Activated T-cell treated with anti-CD3 and anti-CD28 coated beads, Interleukin-2, amount 50 U/mL, for 24 hours (primary cell): Measurements from ENCODE around the gene SLC35D1.
"Not testable (repeated sequence)": the region's sequence is repeated elsewhere in the genome, so short reads cannot be mapped to it uniquely, and the experiment has no call there.

ENCODE experiments used
- DNase-seq: peaks from one replicate; pipeline ENCODE4 v3.0.0-alpha.2; 2020
- H3K27ac Mint-ChIP-seq: 2 replicates; pipeline ENCODE4 v1.8.0; 2020; ENCODE audit warnings: mild to moderate bottlenecking, mixed read lengths
- H3K27me3 Mint-ChIP-seq: 2 replicates; pipeline ENCODE4 v1.8.0; 2020; ENCODE audit warnings: mixed read lengths
- H3K36me3 Mint-ChIP-seq: 2 replicates; pipeline ENCODE4 v1.8.0; 2020; ENCODE audit warnings: low read depth, mixed read lengths
- H3K4me1 Mint-ChIP-seq: 2 replicates; pipeline ENCODE4 v1.8.0; 2020; ENCODE audit warnings: low read depth, mixed read lengths
- H3K4me3 Mint-ChIP-seq: 2 replicates; pipeline ENCODE4 v1.8.0; 2020; ENCODE audit warnings: mild to moderate bottlenecking, moderate library complexity, mixed read lengths
- H3K9me3 Mint-ChIP-seq: 2 replicates; pipeline ENCODE4 v1.8.0; 2020; ENCODE audit warnings: mixed read lengths

SLC35D1 gene

DNA sequence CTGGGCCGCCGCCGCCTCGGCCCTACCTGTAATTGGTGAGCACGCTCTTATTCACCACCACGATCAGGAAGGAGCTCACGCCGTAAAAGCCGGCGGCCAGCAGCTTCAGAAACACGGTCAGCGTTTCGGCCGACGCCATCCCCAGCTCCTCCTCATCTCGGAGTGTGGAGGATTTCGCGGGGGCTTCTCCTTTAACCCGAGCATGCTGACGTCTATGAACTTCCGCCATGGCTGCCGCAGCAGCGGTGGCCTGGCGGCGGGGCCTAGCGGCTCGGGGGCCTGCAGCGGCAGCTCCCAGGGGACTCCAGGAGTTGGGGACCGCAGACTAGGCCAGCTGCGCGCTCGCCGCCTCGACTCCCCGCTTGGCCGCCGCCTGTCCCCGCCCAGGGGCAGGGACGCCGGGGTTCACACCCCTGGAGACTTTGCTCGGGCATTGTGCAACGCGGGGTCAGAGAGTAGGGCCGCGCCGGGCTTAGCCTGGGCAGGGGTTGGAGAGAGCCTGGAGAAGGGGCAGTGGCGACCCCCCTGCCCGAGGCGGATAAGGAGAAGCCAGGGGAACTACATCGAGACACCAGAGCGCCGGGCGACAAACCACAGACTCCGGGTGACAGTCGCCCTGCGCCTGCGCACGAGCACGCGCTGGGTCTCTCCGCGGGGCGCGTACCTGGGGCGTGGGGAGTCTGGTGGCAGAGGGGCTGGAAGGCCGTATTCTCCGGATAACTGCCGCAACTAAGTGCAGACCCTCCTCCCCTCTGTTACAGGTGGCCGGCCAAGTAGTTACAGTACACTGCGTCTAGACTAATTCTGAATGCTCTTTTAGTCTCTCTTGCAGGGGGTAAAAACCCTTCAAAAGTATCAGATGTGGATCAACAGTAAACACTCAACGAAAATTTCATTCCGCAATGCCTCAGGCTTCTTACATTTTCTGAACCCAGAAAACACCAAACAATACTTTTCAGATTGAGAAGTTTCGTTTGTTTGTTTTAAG, at the start of gene SLC35D1:
Gene SLC35D1, minus strand, starts transcription at position 364 of the 988 bp plus-strand sequence. Its CDS starts 135 bp downstream, at position 229.
- Mint-ChIP-seq H3K4me1 (peaks cover 26% of the 10 kb centered on the region), H3K36me3 (peaks cover 40% of the 10 kb centered on the region), H3K27me3 (no peaks in the 10 kb centered on the region), H3K27ac (peak within 1 kb of the TSS; percentile 95), H3K4me3 (peak within 1 kb of the TSS; percentile 80), H3K9me3 (no peaks in the 10 kb centered on the region)
- DNase-seq, result peak; percentile 87

DNA sequence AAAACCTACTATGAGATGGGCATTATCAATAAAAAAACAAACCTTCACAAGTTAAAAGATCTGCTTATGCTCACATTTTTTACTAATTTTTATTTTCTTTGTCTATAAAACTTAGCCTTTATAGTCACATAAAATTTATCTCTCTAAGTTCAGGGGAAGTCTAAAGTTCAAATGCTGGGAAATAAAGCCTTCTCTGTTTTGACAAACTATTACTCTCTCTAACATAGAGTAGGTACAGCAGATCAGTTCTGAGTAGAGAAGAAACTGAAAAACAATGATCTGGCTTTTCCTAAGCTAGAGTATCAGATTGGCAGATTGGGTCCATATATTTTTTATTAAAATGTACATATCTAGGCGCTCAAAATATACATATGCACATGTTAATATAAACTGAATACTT, 49.6 kb upstream of the SLC35D1 start:
- Mint-ChIP-seq H3K27me3 (no peaks in the 10 kb centered on the region), H3K4me3 (no peak overlapping the region), H3K4me1 (no peaks in the 10 kb centered on the region), H3K9me3 (no peaks in the 10 kb centered on the region), H3K27ac (no peak overlapping the region), H3K36me3 (no peaks in the 10 kb centered on the region)
- DNase-seq, result no peak

DNA sequence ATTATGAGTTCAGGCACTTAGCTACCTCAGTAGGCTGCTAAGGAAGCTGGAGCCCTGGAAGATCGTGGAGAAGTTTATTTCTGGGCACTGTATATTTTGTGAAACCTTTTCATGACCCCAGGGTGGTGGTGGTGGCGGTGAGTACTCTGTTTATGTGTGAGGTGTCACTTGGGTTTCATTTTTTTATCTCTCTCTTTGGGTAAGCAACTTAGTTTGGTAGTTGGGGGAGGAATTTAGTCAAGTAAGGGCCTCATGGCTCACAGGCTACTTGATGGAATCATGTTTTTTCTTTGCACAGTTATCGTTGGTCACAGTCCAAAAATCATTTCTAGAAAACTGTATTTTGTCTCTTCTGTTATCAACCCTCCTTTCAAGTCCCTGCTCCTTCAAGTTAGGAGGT, 46.9 kb upstream of the SLC35D1 start:
- Mint-ChIP-seq H3K9me3 (no peaks in the 10 kb centered on the region), H3K4me1 (no peaks in the 10 kb centered on the region), H3K27me3 (no peaks in the 10 kb centered on the region), H3K27ac (no peak overlapping the region), H3K36me3 (no peaks in the 10 kb centered on the region), H3K4me3 (no peak overlapping the region)
- DNase-seq, result no peak

DNA sequence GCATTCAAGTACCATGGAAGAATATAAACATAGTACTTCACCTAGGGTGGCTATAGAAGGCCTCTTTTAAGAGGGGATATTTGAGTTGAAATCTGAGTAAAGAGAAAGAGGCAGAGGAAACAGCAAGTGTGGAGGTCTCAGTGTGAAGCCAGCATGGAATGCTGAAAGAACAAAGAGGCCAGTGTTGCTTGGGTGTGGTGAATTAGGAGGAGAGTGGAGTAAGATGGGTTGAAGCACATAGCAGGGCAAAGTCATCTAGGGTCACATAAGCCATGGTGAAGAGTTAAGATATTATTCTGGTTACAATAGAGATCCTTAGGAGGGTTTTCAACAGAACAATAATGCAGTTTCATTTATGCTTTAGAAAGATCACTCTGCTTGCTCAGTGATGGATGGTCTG, 43.4 kb upstream of the SLC35D1 start:
- DNase-seq, result no peak
- H3K36me3 Mint-ChIP-seq, result no peaks in the 10 kb centered on the region
- no peak overlapping the region for H3K27ac Mint-ChIP-seq
- H3K4me1 Mint-ChIP-seq, result no peaks in the 10 kb centered on the region
- H3K9me3 Mint-ChIP-seq, result no peaks in the 10 kb centered on the region
- peaks cover 6% of the 10 kb centered on the region for H3K27me3 Mint-ChIP-seq
- no peak overlapping the region for H3K4me3 Mint-ChIP-seq

DNA sequence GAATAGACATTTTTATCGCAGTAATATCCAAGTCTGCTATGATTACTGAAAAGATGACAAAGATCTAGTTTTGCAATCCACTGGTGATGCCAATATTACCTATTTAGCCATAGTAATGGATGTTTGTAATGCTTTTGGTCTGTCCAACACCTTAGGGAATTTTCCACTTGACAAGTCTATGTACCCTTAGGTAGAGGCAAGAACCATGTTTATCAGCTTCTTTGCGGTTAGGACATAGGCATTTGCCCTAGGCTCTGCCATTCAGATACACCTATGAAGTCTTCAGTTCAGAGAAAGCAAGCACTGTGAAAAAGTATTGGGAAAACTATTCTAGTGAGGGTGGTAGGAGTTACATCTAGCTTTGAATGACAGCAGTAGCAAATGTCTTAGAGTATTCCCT, 40.2 kb upstream of the SLC35D1 start:
- no peak for DNase-seq
- no peak overlapping the region for H3K4me3 Mint-ChIP-seq
- H3K4me1 Mint-ChIP-seq, result no peaks in the 10 kb centered on the region
- peaks cover 6% of the 10 kb centered on the region for H3K27me3 Mint-ChIP-seq
- H3K36me3 Mint-ChIP-seq, result no peaks in the 10 kb centered on the region
- H3K9me3 Mint-ChIP-seq, result no peaks in the 10 kb centered on the region
- no peak overlapping the region for H3K27ac Mint-ChIP-seq

DNA sequence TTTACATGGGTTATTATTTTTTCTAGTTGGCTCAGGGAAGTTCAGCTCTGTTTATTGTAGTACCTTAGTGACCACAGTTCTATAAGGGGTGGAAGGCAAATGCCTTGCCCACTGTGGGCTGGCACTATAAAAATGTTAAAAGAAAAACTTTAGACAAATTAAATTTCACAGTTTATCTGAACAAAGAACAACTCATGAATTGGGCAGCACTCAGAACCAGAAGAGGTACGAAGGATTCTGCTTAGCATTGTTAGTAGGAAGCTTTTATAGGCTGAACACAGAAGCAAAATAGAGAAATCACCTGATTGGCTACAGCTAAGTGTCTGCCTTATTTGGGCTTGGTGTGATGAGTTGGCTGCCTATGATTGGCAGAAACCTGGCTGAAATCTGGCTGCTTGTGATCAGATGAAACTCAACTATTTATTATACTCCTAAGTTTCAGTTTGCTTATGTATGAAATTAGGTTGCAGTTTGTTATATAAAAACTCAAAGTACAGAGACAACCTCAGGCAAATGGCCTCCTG, 35.8 kb upstream of the SLC35D1 start:
- Mint-ChIP-seq H3K27ac (no peak overlapping the region), H3K4me1 (no peaks in the 10 kb centered on the region), H3K36me3 (no peaks in the 10 kb centered on the region), H3K4me3 (no peak overlapping the region), H3K9me3 (no peaks in the 10 kb centered on the region), H3K27me3 (peaks cover 3% of the 10 kb centered on the region)
- DNase-seq, result no peak

DNA sequence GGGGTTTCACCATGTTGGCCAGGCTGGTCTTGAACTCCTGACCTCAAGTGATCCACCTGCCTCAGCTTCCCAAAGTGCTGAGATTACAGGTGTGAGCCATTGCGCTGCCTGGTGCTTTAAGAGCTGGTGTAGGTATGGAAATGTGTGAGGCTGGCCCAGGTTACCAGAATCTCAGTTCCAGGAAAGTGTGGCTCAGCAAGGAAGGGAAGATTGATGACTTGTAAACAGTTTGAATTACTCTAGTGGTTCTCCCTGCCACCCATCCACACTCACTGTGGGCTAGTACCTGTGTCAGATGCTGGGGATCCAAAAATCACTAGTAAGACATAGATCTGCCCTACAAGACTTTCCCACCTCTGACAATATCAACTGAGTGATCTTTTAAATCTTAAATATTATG, 34.5 kb upstream of the SLC35D1 start:
- peaks cover 3% of the 10 kb centered on the region for H3K27me3 Mint-ChIP-seq
- no peaks in the 10 kb centered on the region for H3K36me3 Mint-ChIP-seq
- no peaks in the 10 kb centered on the region for H3K4me1 Mint-ChIP-seq
- no peaks in the 10 kb centered on the region for H3K9me3 Mint-ChIP-seq
- H3K4me3 Mint-ChIP-seq, result no peak overlapping the region
- DNase-seq, result no peak
- no peak overlapping the region for H3K27ac Mint-ChIP-seq

DNA sequence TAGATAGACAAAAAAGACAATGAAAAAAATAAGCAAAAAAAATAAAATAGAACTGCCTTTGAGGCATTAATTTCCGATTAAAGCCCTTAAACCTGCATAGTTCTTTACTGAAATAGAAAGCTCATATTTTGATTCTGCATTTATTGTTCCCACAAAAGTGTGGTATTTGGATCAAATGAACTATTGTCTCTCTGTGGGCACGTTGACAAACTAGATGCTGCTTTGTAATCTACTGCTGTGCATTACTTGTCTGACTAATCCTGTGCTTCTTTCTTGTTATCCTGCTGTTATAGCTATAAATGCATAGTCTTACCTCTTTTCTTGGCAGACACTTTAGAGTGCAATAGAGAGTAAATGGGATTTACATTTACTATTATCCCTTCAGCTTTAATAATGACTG, 31.4 kb upstream of the SLC35D1 start:
- Mint-ChIP-seq H3K36me3 (no peaks in the 10 kb centered on the region), H3K27ac (no peak overlapping the region), H3K4me3 (no peak overlapping the region), H3K27me3 (no peaks in the 10 kb centered on the region), H3K4me1 (no peaks in the 10 kb centered on the region), H3K9me3 (no peaks in the 10 kb centered on the region)
- DNase-seq, result no peak

DNA sequence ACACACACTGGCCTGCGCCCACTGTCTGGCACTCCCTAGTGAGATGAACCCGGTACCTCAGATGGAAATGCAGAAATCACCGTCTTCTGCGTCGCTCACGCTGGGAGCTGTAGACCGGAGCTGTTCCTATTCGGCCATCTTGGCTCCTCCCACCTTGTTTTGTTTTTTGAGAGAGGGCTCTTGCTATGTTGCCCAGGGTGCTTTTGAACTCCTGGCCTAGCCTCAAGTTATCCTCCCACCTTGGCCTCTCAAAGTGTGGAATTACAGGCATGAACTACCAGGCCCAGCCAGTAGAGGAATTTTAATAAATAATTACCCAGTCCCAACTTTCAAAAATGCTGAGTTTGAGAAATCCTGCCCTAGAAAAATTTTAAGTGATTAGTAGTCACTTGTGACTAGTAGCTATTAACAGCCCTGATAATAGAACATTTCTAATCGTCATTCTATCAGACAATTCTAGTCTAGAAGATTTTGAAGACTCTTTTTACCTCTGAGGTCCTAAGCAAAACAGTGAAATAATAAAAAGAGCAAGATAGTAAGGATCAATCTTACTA, 30.9 kb upstream of the SLC35D1 start:
- Mint-ChIP-seq H3K27me3 (no peaks in the 10 kb centered on the region), H3K4me3 (no peak overlapping the region), H3K36me3 (no peaks in the 10 kb centered on the region), H3K27ac (no peak overlapping the region), H3K9me3 (no peaks in the 10 kb centered on the region), H3K4me1 (no peaks in the 10 kb centered on the region)
- no peak for DNase-seq

DNA sequence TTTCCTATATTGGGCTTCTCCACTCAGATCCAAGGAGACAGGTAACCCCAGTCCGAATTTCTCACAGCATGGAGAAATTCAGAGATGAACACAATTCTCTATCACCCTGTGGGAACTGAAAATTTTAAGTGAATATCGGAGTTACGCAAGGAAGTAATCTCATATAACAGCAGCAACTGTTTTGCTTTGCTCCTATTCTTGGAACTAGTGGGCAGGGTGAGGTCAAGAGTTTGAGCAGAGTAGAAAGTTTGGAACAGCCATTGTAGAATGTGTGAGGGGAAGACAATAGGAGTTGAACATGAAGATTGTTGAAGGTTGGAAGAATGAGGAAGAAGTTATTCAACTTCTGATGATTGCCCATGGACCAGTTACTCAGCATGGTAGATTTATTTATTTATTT, 24.3 kb upstream of the SLC35D1 start:
- H3K36me3 Mint-ChIP-seq, result no peaks in the 10 kb centered on the region
- H3K4me3 Mint-ChIP-seq, result no peak overlapping the region
- peaks cover 3% of the 10 kb centered on the region for H3K9me3 Mint-ChIP-seq
- DNase-seq, result no peak
- no peaks in the 10 kb centered on the region for H3K27me3 Mint-ChIP-seq
- H3K4me1 Mint-ChIP-seq, result no peaks in the 10 kb centered on the region
- no peak overlapping the region for H3K27ac Mint-ChIP-seq

DNA sequence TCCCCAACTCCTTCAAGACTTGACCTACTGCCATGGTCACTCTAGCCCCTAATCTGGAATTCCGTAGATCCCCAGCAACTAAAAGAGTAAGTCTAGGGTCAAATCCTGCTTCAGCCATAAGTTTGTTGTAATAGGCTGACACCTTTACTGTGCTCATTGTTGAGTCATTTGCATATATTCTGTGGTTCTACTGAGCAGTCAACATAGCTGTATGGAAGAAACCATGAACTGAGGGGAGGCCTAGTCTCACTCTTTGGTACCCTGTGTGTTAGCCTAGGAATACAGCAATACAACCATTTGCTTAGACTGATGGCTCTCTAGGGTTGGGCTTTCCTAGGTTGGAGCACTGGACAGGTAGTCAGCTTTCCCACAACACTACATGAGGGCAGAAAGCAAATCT, 23.6 kb upstream of the SLC35D1 start:
- H3K9me3 Mint-ChIP-seq, result peaks cover 10% of the 10 kb centered on the region
- no peaks in the 10 kb centered on the region for H3K36me3 Mint-ChIP-seq
- no peak overlapping the region for H3K27ac Mint-ChIP-seq
- no peaks in the 10 kb centered on the region for H3K4me1 Mint-ChIP-seq
- no peak for DNase-seq
- peaks cover 3% of the 10 kb centered on the region for H3K27me3 Mint-ChIP-seq
- H3K4me3 Mint-ChIP-seq, result no peak overlapping the region

DNA sequence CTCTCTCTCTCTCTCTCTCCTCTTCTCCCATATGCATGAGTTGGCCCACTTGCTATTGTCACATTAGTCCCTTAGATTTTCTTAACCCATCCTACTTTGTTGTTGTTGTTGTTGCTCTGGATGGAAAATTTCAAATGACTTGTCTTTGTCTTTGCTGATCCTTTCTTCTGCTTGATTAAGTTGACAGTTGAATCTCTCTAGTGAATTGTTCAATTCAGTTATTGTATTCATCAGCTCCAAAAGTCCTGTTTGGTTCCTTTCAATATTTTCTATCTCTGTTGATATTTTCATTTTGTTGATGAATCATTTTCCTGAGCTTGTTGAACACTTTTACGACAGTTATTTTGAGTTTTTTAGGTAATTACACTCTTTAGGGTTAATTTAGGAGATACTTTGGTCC, 18.8 kb upstream of the SLC35D1 start:
- Mint-ChIP-seq H3K4me3 (no peak overlapping the region), H3K36me3 (peaks cover 2% of the 10 kb centered on the region), H3K9me3 (peaks cover 16% of the 10 kb centered on the region), H3K27me3 (peaks cover 6% of the 10 kb centered on the region), H3K4me1 (no peaks in the 10 kb centered on the region), H3K27ac (no peak overlapping the region)
- no peak for DNase-seq

DNA sequence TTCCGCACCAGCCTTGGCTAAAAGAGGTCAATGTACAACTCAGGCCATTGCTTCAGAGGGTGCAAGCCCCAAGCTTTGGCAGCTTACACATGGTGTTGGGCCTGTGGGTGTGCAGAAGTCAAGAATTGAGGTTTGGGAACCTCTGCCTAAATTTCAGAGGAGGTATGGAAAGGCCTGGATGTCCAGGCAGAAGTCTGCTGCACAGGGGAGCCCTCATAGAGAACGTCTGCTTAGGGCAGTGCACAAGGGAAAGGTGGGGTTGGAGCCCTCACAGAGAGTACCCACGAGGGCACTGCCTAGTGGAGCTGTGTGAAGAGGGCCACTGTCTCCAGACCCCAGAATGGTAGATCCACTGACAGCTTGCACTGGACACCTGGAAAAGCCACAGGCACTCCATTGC, 13.7 kb upstream of the SLC35D1 start:
- H3K27me3 Mint-ChIP-seq, H3K27ac Mint-ChIP-seq, H3K4me3 Mint-ChIP-seq, H3K4me1 Mint-ChIP-seq, H3K36me3 Mint-ChIP-seq, DNase-seq: not testable (repeated sequence)
- H3K9me3 Mint-ChIP-seq, result peaks cover 18% of the 10 kb centered on the region

DNA sequence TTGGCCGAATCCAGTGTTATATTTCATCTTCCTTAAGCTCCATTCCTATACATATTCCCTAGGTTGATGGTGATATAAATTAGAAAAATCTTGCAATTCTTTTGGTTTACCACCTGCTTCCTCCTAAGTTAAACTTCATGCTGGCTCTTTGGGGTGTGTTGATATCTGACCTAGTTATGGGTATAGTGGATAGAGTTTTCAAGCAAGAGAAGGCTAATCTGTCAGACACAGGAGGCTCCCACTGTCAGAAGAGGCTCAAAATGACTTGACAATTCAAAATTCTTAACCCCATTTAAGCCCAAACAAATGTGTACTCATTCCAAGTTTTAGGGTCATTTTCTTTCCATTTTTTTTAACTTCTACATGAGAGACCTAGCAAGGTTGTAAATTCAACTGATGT, 8.5 kb upstream of the SLC35D1 start:
- H3K4me1 Mint-ChIP-seq, result no peaks in the 10 kb centered on the region
- H3K27ac Mint-ChIP-seq, result no peak overlapping the region
- H3K4me3 Mint-ChIP-seq, result no peak overlapping the region
- H3K36me3 Mint-ChIP-seq, result peaks cover 3% of the 10 kb centered on the region
- H3K9me3 Mint-ChIP-seq, result peaks cover 5% of the 10 kb centered on the region
- peaks cover 2% of the 10 kb centered on the region for H3K27me3 Mint-ChIP-seq
- DNase-seq, result no peak

DNA sequence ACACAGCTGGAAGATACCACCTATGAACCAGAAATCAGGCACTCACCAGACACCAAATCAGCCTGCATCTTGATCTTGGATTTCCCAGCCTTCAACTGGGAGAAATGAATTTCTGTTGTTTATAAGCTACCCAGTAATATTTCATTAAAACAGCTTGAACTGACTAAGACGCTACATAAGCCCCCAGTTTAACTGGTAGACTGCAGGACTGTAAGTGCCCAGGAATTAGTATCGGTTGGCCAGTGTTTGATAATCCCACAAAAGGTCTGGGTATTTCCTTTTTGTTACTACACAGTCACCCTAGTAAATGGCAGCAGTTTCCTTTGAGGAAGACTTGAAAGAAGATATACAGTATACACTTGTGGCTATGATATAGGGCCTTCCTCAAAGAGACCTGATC, 7.3 kb upstream of the SLC35D1 start:
- no peaks in the 10 kb centered on the region for H3K4me1 Mint-ChIP-seq
- H3K4me3 Mint-ChIP-seq, result no peak overlapping the region
- peaks cover 2% of the 10 kb centered on the region for H3K27me3 Mint-ChIP-seq
- no peaks in the 10 kb centered on the region for H3K36me3 Mint-ChIP-seq
- DNase-seq, result no peak
- no peak overlapping the region for H3K27ac Mint-ChIP-seq
- H3K9me3 Mint-ChIP-seq, result no peaks in the 10 kb centered on the region
